IMR-90 (cell line): ENCODE data around the gene OR10AD1. TPM values are rescaled to one million over a fixed set of nuclear protein-coding genes. Genes with fewer than 3 reads are reported as not detected.

Experiments used
- ATAC-seq: fragments of 200-7000 bp; cut with Tn5 transposase; 2 replicates; pipeline ENCODE4 v1.9.1; 2020; ENCODE audit warnings: low read depth, mild to moderate bottlenecking, moderate library complexity
- BruUV-seq: library from RNA; stranded (reverse); fragments of 400-500 nt; replicated peaks from 2 replicates; lab custom pipeline; 2021; lab: Mats Ljungman, UMichigan
- CTCF ChIA-PET: fragments of 300-600 bp; formaldehyde crosslinking; extraction: SDS; loops from one replicate; lab custom pipeline; 2021; ENCODE audit warnings: antibody characterized with exemption; lab: Yijun Ruan, JAX
- POLR2A ChIA-PET: fragments of 300-600 bp; sonication (Branson Sonifier 250); formaldehyde crosslinking; loops from one replicate; lab custom pipeline; 2022; ENCODE audit warnings: antibody characterized with exemption; ENCODE audit not compliant: unreplicated experiment; lab: Charles Lee
- DNase-seq: peaks from one replicate; pipeline ENCODE4 v3.0.0; 2013
- H2AFZ ChIP-seq: replicated peaks from 2 replicates; pipeline ENCODE3; 2013; ENCODE audit warnings: low read length, mild to moderate bottlenecking; ENCODE audit not compliant: poor library complexity
- H2AK5ac ChIP-seq: 2 replicates; pipeline ENCODE4 v1.6.1; 2013; ENCODE audit warnings: low read depth, low read length, inconsistent platforms
- H2AK9ac ChIP-seq: replicated peaks from 2 replicates; pipeline ENCODE3; 2013; ENCODE audit warnings: mild to moderate bottlenecking, low read depth, low read length, moderate library complexity; ENCODE audit not compliant: poor library complexity
- H2BK120ac ChIP-seq: 2 replicates; pipeline ENCODE4 v1.6.1; 2013; ENCODE audit warnings: low read depth, low read length, inconsistent platforms
- H2BK15ac ChIP-seq: 3 replicates; pipeline ENCODE4 v1.6.1; 2013; ENCODE audit warnings: low read depth, low read length, inconsistent platforms
- H2BK20ac ChIP-seq: 2 replicates; pipeline ENCODE4 v1.6.1; 2013; ENCODE audit warnings: low read depth, mild to moderate bottlenecking, inconsistent platforms, low read length, moderate library complexity
- H2BK5ac ChIP-seq: 2 replicates; pipeline ENCODE4 v1.6.1; 2013; ENCODE audit warnings: mild to moderate bottlenecking, low read depth, low read length, inconsistent platforms; ENCODE audit not compliant: poor library complexity, severe bottlenecking
- H3K14ac ChIP-seq: replicated peaks from 2 replicates; pipeline ENCODE4 v1.6.1; 2013; ENCODE audit warnings: low read depth, low read length, inconsistent platforms
- H3K18ac ChIP-seq: 2 replicates; pipeline ENCODE4 v1.6.1; 2013; ENCODE audit warnings: low read depth, low read length, control low read depth
- H3K23ac ChIP-seq: 2 replicates; pipeline ENCODE4 v1.6.1; 2013; ENCODE audit warnings: low read depth, low read length, inconsistent platforms
- H3K27ac ChIP-seq: 2 replicates; pipeline ENCODE4 v1.5.1; 2013; ENCODE audit warnings: mild to moderate bottlenecking, control low read depth, low read length; ENCODE audit not compliant: insufficient read depth
- H3K27me3 ChIP-seq: 2 replicates; pipeline ENCODE4 v1.6.1; 2013; ENCODE audit warnings: low read length; ENCODE audit not compliant: control insufficient read depth, insufficient read depth
- H3K36me3 ChIP-seq: 2 replicates; pipeline ENCODE4 v1.6.1; 2013; ENCODE audit warnings: low read length, mixed read lengths; ENCODE audit not compliant: control insufficient read depth, insufficient read depth
- H3K4ac ChIP-seq: 2 replicates; pipeline ENCODE4 v1.6.1; 2013; ENCODE audit warnings: low read depth, low read length, inconsistent platforms
- H3K4me1 ChIP-seq: 2 replicates; pipeline ENCODE4 v1.6.1; 2013; ENCODE audit warnings: low read length, mixed read lengths; ENCODE audit not compliant: control insufficient read depth, insufficient read depth
- H3K4me2 ChIP-seq: 2 replicates; pipeline ENCODE4 v1.6.1; 2013; ENCODE audit warnings: low read depth, mild to moderate bottlenecking, control low read depth, low read length, moderate library complexity
- H3K4me3 ChIP-seq: 2 replicates; pipeline ENCODE4 v1.5.1; 2013; ENCODE audit warnings: low read depth, mild to moderate bottlenecking, control low read depth, low read length, moderate library complexity; ENCODE audit not compliant: insufficient read depth
- H3K56ac ChIP-seq: 2 replicates; pipeline ENCODE4 v1.6.1; 2013; ENCODE audit warnings: low read length, inconsistent platforms; ENCODE audit not compliant: insufficient read depth; ENCODE audit errors: extremely low read depth
- H3K79me1 ChIP-seq, 2 experiments: 2 replicates each; pipeline ENCODE4 v1.6.1; 2013; ENCODE audit warnings: low read length in 2 of 2, inconsistent platforms in 1 of 2, low read depth in 1 of 2
- H3K9ac ChIP-seq: 2 replicates; pipeline ENCODE4 v1.6.1; 2013; ENCODE audit warnings: low read depth, low read length, control low read depth
- H3K9me1 ChIP-seq: 2 replicates; pipeline ENCODE4 v1.6.1; 2013; ENCODE audit warnings: low read length, inconsistent platforms; ENCODE audit not compliant: insufficient read depth
- H3K9me3 ChIP-seq: 2 replicates; pipeline ENCODE4 v1.6.1; 2013; ENCODE audit warnings: low read length; ENCODE audit not compliant: control insufficient read depth, insufficient read depth
- H4K20me1 ChIP-seq: 2 replicates; pipeline ENCODE4 v1.6.1; 2013; ENCODE audit warnings: low read length, inconsistent platforms; ENCODE audit not compliant: insufficient read depth
- H4K5ac ChIP-seq: 2 replicates; pipeline ENCODE4 v1.6.1; 2013; ENCODE audit warnings: mild to moderate bottlenecking, low read depth, low read length, control low read depth
- H4K8ac ChIP-seq, 2 experiments: 2 replicates each; pipeline ENCODE4 v1.6.1; 2013; ENCODE audit warnings: low read depth in 2 of 2, low read length in 2 of 2, control low read depth in 1 of 2, inconsistent platforms in 1 of 2
- H4K91ac ChIP-seq: 2 replicates; pipeline ENCODE4 v1.6.1; 2013; ENCODE audit warnings: low read depth, low read length, inconsistent platforms; ENCODE audit not compliant: insufficient read depth
- RCOR1 ChIP-seq: IDR thresholded peaks from 2 replicates; pipeline ENCODE4 v1.6.1; 2012; ENCODE audit warnings: mild to moderate bottlenecking, low read length, improper control_type of control experiment; ENCODE audit not compliant: insufficient replicate concordance
- RFX5 ChIP-seq: IDR thresholded peaks from 2 replicates; pipeline ENCODE4 v1.8.0; 2012; ENCODE audit warnings: low read depth, mild to moderate bottlenecking, low read length, moderate library complexity
- USF2 ChIP-seq: fragments of 150-350 bp; IDR thresholded peaks from 2 replicates; pipeline ENCODE4 v1.6.1; 2017; ENCODE audit warnings: mild to moderate bottlenecking, antibody characterized with exemption, low read length, low read depth
- WGBS, 2 experiments: methylation state at CpG; one replicate each; pipeline versions ENCODE4 v1.1.5 to v1.1.7; 2013; ENCODE audit warnings: missing lambda C conversion rate in 2 of 2; ENCODE audit not compliant: insufficient read length in 1 of 2; ENCODE audit errors: extremely low coverage in 2 of 2; 5-methylcytosine and 5-hydroxymethylcytosine counted together
- dilution Hi-C: fragments of 300-500 bp; cut with HindIII; formaldehyde crosslinking; loops from one replicate; pipeline ENCODE4 v1.14.3; 2018; ENCODE audit warnings: low sequenced_read_pairs; ENCODE audit not compliant: unreplicated experiment
- in situ Hi-C: fragments of 300-500 bp; cut with MboI; formaldehyde crosslinking; loops from 3 replicates; pipeline ENCODE4 v1.14.3; 2019; ENCODE audit warnings: low sequenced_read_pairs, inconsistent platforms, mixed read lengths
- intact Hi-C: fragments of 100-400 bp; cut with micrococcal nuclease; formaldehyde crosslinking; loops from 2 replicates; pipeline ENCODE4 v1.10.0; 2022
- polyA plus RNA-seq, 3 experiments: library from polyadenylated mRNA; depleted of rRNA; stranded (reverse); fragments of >200 nt; gene quantifications; 2 replicates each; pipeline ENCODE4 v1.2.3, GENCODE V29; 2012; ENCODE audit warnings: low replicate concordance in 1 of 3
- total RNA-seq: library from RNA; depleted of rRNA; stranded (reverse); fragments of >200 nt; gene quantifications from 2 replicates; pipeline ENCODE4 v1.2.3, GENCODE V29; 2012
- TF ChIP-seq, protein P1 (sequence below): conservative IDR thresholded peaks from 2 replicates; pipeline ENCODE4 v1.5.1; 2012; ENCODE audit warnings: mild to moderate bottlenecking, low read depth, low read length, improper control_type of control experiment

The OR10AD1 gene
- total and polyA plus RNA-seq, 2 of the 4 experiments (the other 2 are of a cell fraction) = not detected

DNA sequence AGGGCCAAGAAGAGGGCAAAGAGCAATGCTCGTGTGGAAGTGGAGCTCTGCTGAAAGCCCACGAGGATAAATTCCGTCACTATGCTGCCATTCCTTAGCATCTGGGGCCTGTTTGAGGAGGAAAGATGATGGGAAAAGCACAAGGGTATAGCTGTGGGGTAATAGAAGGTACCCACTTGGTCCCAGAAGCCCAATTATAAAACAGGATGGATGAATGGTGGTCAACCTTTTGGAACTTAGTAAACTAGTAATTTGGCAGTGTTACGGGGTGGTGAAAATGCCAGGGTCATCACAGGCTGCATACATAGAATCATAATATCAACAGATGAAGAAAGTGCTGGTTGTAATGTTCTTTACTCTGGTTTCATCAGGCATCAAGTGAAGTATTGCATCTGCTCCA, at the start of gene OR10AD1 (continued):
- TF ChIP-seq, protein P1, sequence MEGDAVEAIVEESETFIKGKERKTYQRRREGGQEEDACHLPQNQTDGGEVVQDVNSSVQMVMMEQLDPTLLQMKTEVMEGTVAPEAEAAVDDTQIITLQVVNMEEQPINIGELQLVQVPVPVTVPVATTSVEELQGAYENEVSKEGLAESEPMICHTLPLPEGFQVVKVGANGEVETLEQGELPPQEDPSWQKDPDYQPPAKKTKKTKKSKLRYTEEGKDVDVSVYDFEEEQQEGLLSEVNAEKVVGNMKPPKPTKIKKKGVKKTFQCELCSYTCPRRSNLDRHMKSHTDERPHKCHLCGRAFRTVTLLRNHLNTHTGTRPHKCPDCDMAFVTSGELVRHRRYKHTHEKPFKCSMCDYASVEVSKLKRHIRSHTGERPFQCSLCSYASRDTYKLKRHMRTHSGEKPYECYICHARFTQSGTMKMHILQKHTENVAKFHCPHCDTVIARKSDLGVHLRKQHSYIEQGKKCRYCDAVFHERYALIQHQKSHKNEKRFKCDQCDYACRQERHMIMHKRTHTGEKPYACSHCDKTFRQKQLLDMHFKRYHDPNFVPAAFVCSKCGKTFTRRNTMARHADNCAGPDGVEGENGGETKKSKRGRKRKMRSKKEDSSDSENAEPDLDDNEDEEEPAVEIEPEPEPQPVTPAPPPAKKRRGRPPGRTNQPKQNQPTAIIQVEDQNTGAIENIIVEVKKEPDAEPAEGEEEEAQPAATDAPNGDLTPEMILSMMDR = no peak

DNA sequence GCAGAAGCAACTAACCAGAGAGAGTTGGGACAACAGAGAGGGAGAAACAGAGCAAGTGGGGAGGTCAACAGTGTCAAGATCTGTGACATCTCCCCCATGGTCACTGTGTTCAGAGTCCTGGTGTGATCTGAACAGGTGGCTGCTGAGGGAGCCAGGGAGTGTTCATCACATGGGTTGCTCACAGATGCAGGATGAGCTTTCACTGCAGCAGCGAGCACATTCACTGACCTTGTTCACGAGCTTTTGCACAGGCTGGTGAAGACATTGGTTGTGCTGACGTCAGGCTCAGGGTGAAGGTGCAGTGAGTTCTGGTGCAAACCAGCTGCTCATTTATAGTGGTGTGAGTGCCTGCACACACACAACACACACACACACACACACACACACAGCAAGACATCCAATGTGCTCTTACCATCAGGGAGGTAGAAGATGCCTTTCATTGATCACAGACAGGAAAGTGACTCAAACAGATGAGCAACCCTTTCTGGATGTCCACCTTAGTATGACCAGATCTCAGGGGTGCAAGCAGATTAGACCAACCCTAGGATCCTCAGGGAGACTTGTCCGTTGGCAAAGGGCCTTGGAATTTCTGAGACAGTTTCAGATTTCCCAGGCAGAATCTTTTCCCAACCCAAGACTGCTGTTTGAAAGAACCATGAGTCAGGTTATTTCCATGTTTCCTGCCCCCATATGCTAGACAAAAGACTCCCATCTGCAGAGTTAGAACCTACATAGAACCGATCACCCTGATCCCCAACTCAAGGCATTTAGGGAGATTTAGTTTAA, 44.3 kb upstream of the OR10AD1 start:
- ATAC-seq (no peak), DNase-seq (no peak)
- no peak overlapping the region for H4K5ac ChIP-seq
- H3K79me1 ChIP-seq = no peaks in the 10 kb centered on the region
- H3K4me3 ChIP-seq = no peak overlapping the region
- no TSS peak for BruUV-seq
- H2BK5ac ChIP-seq = no peak overlapping the region
- ChIA-PET POLR2A (no interaction called here), CTCF (no interaction called here)
- H2AK9ac ChIP-seq = peak overlapping the region; percentile 25
- H3K4me1 ChIP-seq = no peaks in the 10 kb centered on the region
- H3K27ac ChIP-seq = no peak overlapping the region
- no peak overlapping the region for H3K56ac ChIP-seq
- no peak overlapping the region for H2AK5ac ChIP-seq
- H3K14ac ChIP-seq = no peak overlapping the region
- peak overlapping the region; percentile 33 for H2AFZ ChIP-seq
- no peak overlapping the region for H2BK20ac ChIP-seq
- H4K91ac ChIP-seq = no peak overlapping the region
- H3K36me3 ChIP-seq = no peaks in the 10 kb centered on the region
- H4K8ac ChIP-seq = no peak overlapping the region
- no peak overlapping the region for H3K23ac ChIP-seq
- no peak overlapping the region for H3K18ac ChIP-seq
- dilution Hi-C loops (no loop called here), intact Hi-C loops (no loop called here), in situ Hi-C loops (no loop called here)
- TF ChIP-seq RCOR1 (no peak), USF2 (no peak), RFX5 (no peak)
- 0 out of 2 replicates have a peak, but pooled peaks cover 3% of the 10 kb centered on the region for H3K9me1 ChIP-seq
- H3K27me3 ChIP-seq = 0 out of 2 replicates have a peak, but pooled peaks cover 1% of the 10 kb centered on the region
- H2BK15ac ChIP-seq = no peak overlapping the region
- H4K20me1 ChIP-seq = no peaks in the 10 kb centered on the region
- H3K9ac ChIP-seq = no peak overlapping the region
- no CpG with 5 or more reads among the region's 5 CpGs for WGBS, 2 experiments
- no peak overlapping the region for H3K4ac ChIP-seq
- H3K9me3 ChIP-seq = no peaks in the 10 kb centered on the region
- no peak overlapping the region for H2BK120ac ChIP-seq
- no peak overlapping the region for H3K4me2 ChIP-seq
